Measurements from ENCODE around the gene PSMB11. TPM values are rescaled to one million over a fixed set of nuclear protein-coding genes. Genes with fewer than 3 reads are reported as not detected.

Gene PSMB11
- total and polyA plus RNA-seq, 8 donors = not detected

DNA sequence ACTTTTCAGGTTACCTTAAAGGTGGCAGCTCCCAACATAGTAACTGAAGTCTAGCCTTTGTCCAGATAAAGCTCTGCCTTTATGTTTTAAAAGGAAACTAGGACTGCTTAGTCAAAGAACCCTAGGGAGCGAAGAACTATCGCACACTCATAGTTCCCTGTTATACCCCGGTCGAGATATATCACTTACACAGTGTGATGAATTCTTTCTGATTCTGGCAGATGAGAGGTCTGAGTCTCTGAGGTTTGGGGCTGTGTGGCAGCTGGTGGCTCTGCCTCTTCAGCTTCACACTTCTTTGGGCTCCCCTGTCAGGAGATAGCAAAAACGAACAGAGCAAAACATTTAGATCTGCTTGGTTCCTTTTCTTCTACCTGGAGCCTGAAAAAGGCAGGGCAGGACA, 36.0 kb downstream of the PSMB11 start:
- no peaks in the 10 kb centered on the region for H3K9me3 ChIP-seq
- H3K4me1 ChIP-seq = peaks cover 0 to 42% of the 10 kb centered on the region in 2 donors
- peak overlapping the region; percentile 37 to 83 for H3K27ac ChIP-seq
- H3K27me3 ChIP-seq = no peaks in the 10 kb centered on the region
- H3K36me3 ChIP-seq = peaks cover 3 to 100% of the 10 kb centered on the region in 2 donors
- ATAC-seq (no peak), DNase-seq (no peak)
- H3K4me3 ChIP-seq = no peak overlapping the region
- TF ChIP-seq, protein P1, sequence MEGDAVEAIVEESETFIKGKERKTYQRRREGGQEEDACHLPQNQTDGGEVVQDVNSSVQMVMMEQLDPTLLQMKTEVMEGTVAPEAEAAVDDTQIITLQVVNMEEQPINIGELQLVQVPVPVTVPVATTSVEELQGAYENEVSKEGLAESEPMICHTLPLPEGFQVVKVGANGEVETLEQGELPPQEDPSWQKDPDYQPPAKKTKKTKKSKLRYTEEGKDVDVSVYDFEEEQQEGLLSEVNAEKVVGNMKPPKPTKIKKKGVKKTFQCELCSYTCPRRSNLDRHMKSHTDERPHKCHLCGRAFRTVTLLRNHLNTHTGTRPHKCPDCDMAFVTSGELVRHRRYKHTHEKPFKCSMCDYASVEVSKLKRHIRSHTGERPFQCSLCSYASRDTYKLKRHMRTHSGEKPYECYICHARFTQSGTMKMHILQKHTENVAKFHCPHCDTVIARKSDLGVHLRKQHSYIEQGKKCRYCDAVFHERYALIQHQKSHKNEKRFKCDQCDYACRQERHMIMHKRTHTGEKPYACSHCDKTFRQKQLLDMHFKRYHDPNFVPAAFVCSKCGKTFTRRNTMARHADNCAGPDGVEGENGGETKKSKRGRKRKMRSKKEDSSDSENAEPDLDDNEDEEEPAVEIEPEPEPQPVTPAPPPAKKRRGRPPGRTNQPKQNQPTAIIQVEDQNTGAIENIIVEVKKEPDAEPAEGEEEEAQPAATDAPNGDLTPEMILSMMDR (IDR thresholded peaks at IDR 0.05) = no peak
- intact Hi-C loops (cut with DNase I) = no loop called here

DNA sequence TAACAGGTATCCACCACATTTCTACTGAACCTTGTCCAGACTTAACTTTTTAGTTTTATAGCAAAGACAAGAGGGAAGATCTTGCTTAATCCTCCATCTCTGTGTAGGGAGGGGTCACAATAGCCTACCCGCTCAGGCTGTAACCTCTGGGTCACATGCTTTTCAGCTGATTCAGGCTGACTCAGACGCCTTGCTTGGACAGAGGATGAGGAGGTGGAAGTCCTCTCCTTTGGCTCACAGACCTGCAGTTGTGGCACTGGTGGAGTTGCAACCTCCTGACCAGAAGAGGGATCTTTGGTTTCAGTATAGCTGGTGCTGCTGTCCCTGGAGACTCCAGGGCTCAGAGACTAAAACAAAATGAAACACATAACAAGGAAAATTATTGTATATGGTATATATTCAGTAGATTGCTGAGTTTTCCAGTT, 36.7 kb downstream of the PSMB11 start:
- peak in 1 of 4 donors; percentile 87 for DNase-seq

DNA sequence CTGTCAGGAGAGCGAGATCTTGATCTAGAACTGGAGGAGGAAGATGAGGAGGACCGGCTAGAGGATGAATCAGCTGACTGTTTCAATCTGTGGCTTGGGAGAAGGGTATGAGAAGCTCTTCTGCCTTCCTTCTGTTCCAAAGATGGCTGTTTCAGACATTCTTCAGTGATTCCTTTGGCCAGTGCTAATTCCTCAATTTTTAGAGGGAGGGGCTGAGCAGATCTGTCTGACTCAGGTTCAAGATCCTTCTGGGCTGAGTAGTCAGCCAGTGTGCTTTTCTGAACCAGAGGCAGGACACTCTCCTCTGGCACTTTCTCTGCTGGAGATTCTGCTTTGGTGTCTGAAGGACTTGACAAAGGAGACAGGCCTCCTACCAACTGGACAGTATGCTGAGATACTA, 37.7 kb downstream of the PSMB11 start:
- Histone ChIP-seq H3K9me3 (no peaks in the 10 kb centered on the region), H3K4me3 (no peak overlapping the region), H3K27ac (peak overlapping the region; percentile 13 to 83), H3K4me1 (peaks cover 0 to 42% of the 10 kb centered on the region in 2 donors), H3K36me3 (peaks cover 3 to 100% of the 10 kb centered on the region in 2 donors), H3K27me3 (no peaks in the 10 kb centered on the region)
- TF ChIP-seq, protein P1 (IDR thresholded peaks at IDR 0.05) = no peak
- intact Hi-C loops (cut with DNase I) = no loop called here
- ATAC-seq (no peak), DNase-seq (no peak)

More for the DNA sequence above, 36.7 kb downstream of the PSMB11 start:
- H3K4me1 ChIP-seq = peaks cover 0 to 42% of the 10 kb centered on the region in 2 donors
- H3K36me3 ChIP-seq = peaks cover 3 to 100% of the 10 kb centered on the region in 2 donors
- ATAC-seq = peak; percentile 92
- no peaks in the 10 kb centered on the region for H3K9me3 ChIP-seq
- TF ChIP-seq, protein P1 (IDR thresholded peaks at IDR 0.05) = no peak
- intact Hi-C loops (cut with DNase I) = no loop called here
- no peak overlapping the region for H3K4me3 ChIP-seq
- no peaks in the 10 kb centered on the region for H3K27me3 ChIP-seq
- peak overlapping the region; percentile 37 to 83 for H3K27ac ChIP-seq

DNA sequence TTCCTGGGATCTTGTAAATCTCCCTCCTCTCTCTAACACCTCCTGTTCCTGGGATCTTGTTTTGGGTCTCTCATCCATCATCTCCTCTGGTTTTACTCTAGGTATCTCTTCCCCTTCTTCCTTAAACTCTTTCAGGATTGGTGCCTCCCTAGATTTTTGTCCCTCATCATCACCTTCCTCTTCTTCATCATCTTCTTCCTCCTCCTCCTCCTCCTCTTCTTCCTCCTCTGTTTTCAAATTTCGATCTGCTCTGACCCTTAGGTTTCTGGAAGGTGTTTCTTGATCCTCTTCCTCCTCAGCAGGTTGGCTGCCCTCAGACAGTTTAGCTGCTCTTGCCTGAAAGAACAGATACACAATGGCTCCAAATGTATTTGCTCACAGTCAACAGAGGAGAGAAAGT, 38.5 kb downstream of the PSMB11 start:
- peaks cover 0 to 46% of the 10 kb centered on the region in 2 donors for H3K4me1 ChIP-seq
- peaks cover 3 to 100% of the 10 kb centered on the region in 2 donors for H3K36me3 ChIP-seq
- ATAC-seq (no peak), DNase-seq (no peak)
- H3K4me3 ChIP-seq = no peak overlapping the region
- no peaks in the 10 kb centered on the region for H3K27me3 ChIP-seq
- H3K9me3 ChIP-seq = no peaks in the 10 kb centered on the region
- intact Hi-C loops (cut with DNase I) = no loop called here
- peak overlapping the region in 1 of 2 donors; percentile 83 for H3K27ac ChIP-seq
- TF ChIP-seq, protein P1 (IDR thresholded peaks at IDR 0.05) = no peak

DNA sequence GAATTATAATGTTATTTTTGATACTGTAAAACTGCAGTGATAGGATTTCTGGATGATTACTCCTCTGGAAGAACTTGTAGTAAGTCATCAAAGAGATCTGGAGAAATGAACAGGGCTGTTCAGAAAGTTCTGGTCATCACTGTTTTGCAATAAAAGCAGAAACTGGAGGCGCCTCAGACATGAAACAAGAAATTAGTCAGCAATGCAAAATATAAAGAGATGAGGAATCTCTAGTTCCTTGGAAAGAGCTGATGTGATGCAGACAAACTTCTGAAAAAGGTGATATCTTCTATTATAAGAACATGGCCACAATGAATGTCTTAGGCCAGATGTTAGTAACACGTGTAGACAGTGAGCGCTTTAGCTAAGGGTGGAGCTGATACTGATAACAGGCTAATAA, 43.4 kb downstream of the PSMB11 start:
- ATAC-seq = no peak
- H3K4me1 ChIP-seq = peaks cover 0 to 29% of the 10 kb centered on the region in 2 donors
- intact Hi-C loops (cut with DNase I) = no loop called here
- H3K9me3 ChIP-seq = no peaks in the 10 kb centered on the region
- TF ChIP-seq, protein P1 (IDR thresholded peaks at IDR 0.05) = no peak
- H3K27ac ChIP-seq = peak overlapping the region in 1 of 2 donors; percentile 33
- peaks cover 2 to 100% of the 10 kb centered on the region in 2 donors for H3K36me3 ChIP-seq
- no peak for DNase-seq
- no peak overlapping the region for H3K4me3 ChIP-seq
- H3K27me3 ChIP-seq = no peaks in the 10 kb centered on the region

Measured in left lung (tissue), 10 donors.